Right ventricle myocardium inferior (tissue), 1 donor: ENCODE results near the gene PCDHGA10. TPM values are rescaled to one million over a fixed set of nuclear protein-coding genes. Genes with fewer than 3 reads are reported as not detected.

Source experiments
- ATAC-seq: fragments of 200-7000 bp; cut with Tn5 transposase; one replicate; pipeline ENCODE4 v1.9.1; 2020; ENCODE audit warnings: mild to moderate bottlenecking, moderate library complexity
- DNase-seq: peaks from one replicate; pipeline ENCODE4 v3.0.0; 2021; ENCODE audit errors: missing footprints
- intact Hi-C: fragments of 100-400 bp; cut with DNase I; formaldehyde crosslinking; loops from one replicate; pipeline ENCODE4 v1.11.0; 2022
- total RNA-seq: library from RNA; stranded (reverse); fragmentation: NEBNext Ultra II Directional; extraction: Animal tissue kit (Norgen Biotek cat#: 25700); gene quantifications from one replicate; pipeline ENCODE4 v1.2.1, GENCODE V29; 2021
- donor health status: DM: no; HTN: yes; CAD: no; lungs with severe emphysema.

Gene PCDHGA10
- total RNA-seq, 1 donor from 2014 or later: 4.1 TPM

DNA sequence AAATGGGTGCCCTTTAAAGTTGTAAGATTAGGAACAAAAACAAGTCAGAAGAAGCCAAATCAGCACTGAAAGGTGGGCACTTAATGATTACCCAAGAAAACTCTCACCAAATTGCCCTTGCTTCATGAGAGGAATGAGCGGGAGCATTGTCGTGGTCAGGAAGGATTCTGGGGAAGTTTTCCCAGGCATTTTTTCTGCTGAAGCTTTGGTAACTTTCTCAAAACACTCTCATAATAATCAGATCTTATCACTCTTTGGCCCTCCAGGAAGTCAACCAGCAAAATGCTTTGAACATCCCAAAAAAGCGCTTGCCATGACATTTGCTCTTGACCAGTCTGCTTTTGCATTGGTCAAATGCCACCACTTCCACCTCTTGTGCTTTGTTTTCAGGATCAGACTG is 52.6 kb downstream of the PCDHGA10 start:
- intact Hi-C loops: no loop called here
- DNase-seq (no peak), ATAC-seq (no peak)

Other genes starting within 250 kb of the PCDHGA10 start
- gene PCDHB7, start 240.3 kb upstream of the PCDHGA10 start, total RNA-seq: 0.87 TPM
- 2.2 TPM for gene PCDHB8, start 235.2 kb upstream of the PCDHGA10 start, total RNA-seq
- 2.5 TPM for gene PCDHB16, start 230.6 kb upstream of the PCDHGA10 start, total RNA-seq
- 1.3 TPM for gene PCDHB9, start 225.8 kb upstream of the PCDHGA10 start, total RNA-seq
- 0.84 TPM for gene PCDHB10, start 220.6 kb upstream of the PCDHGA10 start, total RNA-seq
- 0.81 TPM for gene PCDHB11, start 213.4 kb upstream of the PCDHGA10 start, total RNA-seq
- gene PCDHB12, start 204.3 kb upstream of the PCDHGA10 start, total RNA-seq: 1.3 TPM
- 2.6 TPM for gene PCDHB13, start 199.1 kb upstream of the PCDHGA10 start, total RNA-seq
- gene PCDHB14, start 189.6 kb upstream of the PCDHGA10 start, total RNA-seq: 4.1 TPM
- gene PCDHB15, start 167.6 kb upstream of the PCDHGA10 start, total RNA-seq: 5.8 TPM
- not detected for gene SLC25A2, start 108.9 kb upstream of the PCDHGA10 start, total RNA-seq
- gene TAF7, start 92.2 kb upstream of the PCDHGA10 start, total RNA-seq: 101 TPM
- 3.2 TPM for gene PCDHGA1, start 82.5 kb upstream of the PCDHGA10 start, total RNA-seq
- 6.2 TPM for gene PCDHGA2, start 74.2 kb upstream of the PCDHGA10 start, total RNA-seq
- gene PCDHGA3, start 69.2 kb upstream of the PCDHGA10 start, total RNA-seq: 9.8 TPM
- 6.7 TPM for gene PCDHGB1, start 62.9 kb upstream of the PCDHGA10 start, total RNA-seq
- 7.8 TPM for gene PCDHGA4, start 58.0 kb upstream of the PCDHGA10 start, total RNA-seq
- 8.3 TPM for gene PCDHGB2, start 53.0 kb upstream of the PCDHGA10 start, total RNA-seq
- 5.7 TPM for gene PCDHGA5, start 48.8 kb upstream of the PCDHGA10 start, total RNA-seq
- gene PCDHGB3, start 42.7 kb upstream of the PCDHGA10 start, total RNA-seq: 7.3 TPM
- gene PCDHGA6, start 39.1 kb upstream of the PCDHGA10 start, total RNA-seq: 6.0 TPM
- gene PCDHGA7, start 30.2 kb upstream of the PCDHGA10 start, total RNA-seq: 7.2 TPM
- gene PCDHGB4, start 25.3 kb upstream of the PCDHGA10 start, total RNA-seq: 4.6 TPM
- 9.7 TPM for gene PCDHGA8, start 20.4 kb upstream of the PCDHGA10 start, total RNA-seq
- 6.1 TPM for gene PCDHGB5, start 15.0 kb upstream of the PCDHGA10 start, total RNA-seq
- 4.2 TPM for gene PCDHGA9, start 10.2 kb upstream of the PCDHGA10 start, total RNA-seq
- 5.9 TPM for gene PCDHGB6, start 5.0 kb upstream of the PCDHGA10 start, total RNA-seq
- 8.6 TPM for gene PCDHGB7, start 4.7 kb downstream of the PCDHGA10 start, total RNA-seq
- 4.5 TPM for gene PCDHGA11, start 8.1 kb downstream of the PCDHGA10 start, total RNA-seq
- 6.5 TPM for gene PCDHGA12, start 17.5 kb downstream of the PCDHGA10 start, total RNA-seq
- 22.5 TPM for gene PCDHGC3, start 63.0 kb downstream of the PCDHGA10 start, total RNA-seq
- gene PCDHGC4, start 72.0 kb downstream of the PCDHGA10 start, total RNA-seq: 2.4 TPM
- gene PCDHGC5, start 76.1 kb downstream of the PCDHGA10 start, total RNA-seq: 2.4 TPM
- gene DIAPH1, start 206.0 kb downstream of the PCDHGA10 start, total RNA-seq: 36.1 TPM
- gene HDAC3, start 223.9 kb downstream of the PCDHGA10 start, total RNA-seq: 29.9 TPM
- gene RELL2, start 224.0 kb downstream of the PCDHGA10 start, total RNA-seq: 0.78 TPM
- 4.5 TPM for gene FCHSD1, start 238.4 kb downstream of the PCDHGA10 start, total RNA-seq